Measurements from ENCODE around the gene SLPI.

DNA sequence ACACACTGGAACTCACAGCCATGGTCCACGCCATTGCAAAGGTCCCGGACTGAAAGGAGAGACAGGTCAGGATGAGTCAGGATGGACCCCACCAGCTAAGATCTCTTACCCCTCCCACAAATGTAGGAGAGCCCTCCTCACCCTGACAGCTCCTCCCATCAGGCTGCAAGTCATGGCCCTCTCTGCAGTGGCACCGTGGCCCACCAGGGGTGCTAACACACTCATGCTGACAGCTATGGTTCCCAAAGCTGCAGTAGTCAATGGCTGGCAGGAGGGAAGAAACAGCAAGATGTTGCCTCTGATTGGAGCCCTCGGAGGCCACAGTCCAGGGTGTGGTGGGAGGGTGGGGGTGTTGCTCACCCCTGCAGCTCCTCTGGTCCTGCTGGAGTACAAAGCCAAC is 46.6 kb upstream of the SLPI start:
- TF ChIP-seq CTCF (conservative IDR thresholded peaks at IDR 0.05): peak; percentile 43
- no peak for TF ChIP-seq ZFX (IDR thresholded peaks at IDR 0.05)
